Psoas muscle (tissue), 8 donors: ENCODE measurements around the gene YBX3. TPM values are rescaled to one million over a fixed set of nuclear protein-coding genes. Genes with fewer than 3 reads are reported as not detected.

Experiments used
- ATAC-seq, 4 donors: fragments of 200-7000 bp; cut with Tn5 transposase; one replicate each; pipeline ENCODE4 v1.9.1; 2020; ENCODE audit warnings: moderate library complexity in 3 of 4, mild to moderate bottlenecking in 2 of 4
- DNase-seq, 2 donors: peaks; one replicate each; pipeline ENCODE4 v3.0.0-alpha.2; 2020
- H3K27ac ChIP-seq: fragments of 200-600 bp; one replicate; pipeline ENCODE4 v1.8.0; 2022
- H3K27me3 ChIP-seq, 3 donors: fragments of 200-600 bp in 1 of 3; one replicate each; pipeline versions ENCODE4 v1.6.1 to v1.8.0; 2013 to 2022; ENCODE audit warnings: low read length in 2 of 3, mild to moderate bottlenecking in 2 of 3, moderate library complexity in 1 of 3; ENCODE audit not compliant: insufficient read depth in 3 of 3
- H3K36me3 ChIP-seq, 2 donors: fragments of 200-600 bp in 1 of 2; one replicate each; pipeline versions ENCODE4 v1.6.1 to v1.8.0; 2013 to 2022; ENCODE audit warnings: low read depth in 1 of 2, mild to moderate bottlenecking in 1 of 2, moderate library complexity in 1 of 2; ENCODE audit not compliant: insufficient read depth in 1 of 2
- H3K4me1 ChIP-seq: fragments of 200-600 bp; one replicate; pipeline ENCODE4 v1.8.0; 2022
- H3K4me3 ChIP-seq: fragments of 200-600 bp; one replicate; pipeline ENCODE4 v1.8.0; 2022; ENCODE audit warnings: mild to moderate bottlenecking
- H3K9me3 ChIP-seq: fragments of 200-600 bp; one replicate; pipeline ENCODE4 v1.8.0; 2022
- WGBS, 3 donors: extraction: QIAGEN DNeasy Blood & Tissue Kit; methylation state at CpG; one replicate each; pipeline versions ENCODE4 v1.1.6 to v1.1.7; 2013; 5-methylcytosine and 5-hydroxymethylcytosine counted together
- intact Hi-C, 2 donors: fragments of 100-400 bp; cut with DNase I; formaldehyde crosslinking; loops; one replicate each; pipeline versions ENCODE4 v1.11.0 to v1.14.2; 2022
- polyA plus RNA-seq, 3 donors: library from polyadenylated mRNA; stranded (reverse); fragments of 200-250 nt; gene quantifications; one replicate each; pipeline ENCODE4 v1.2.3, GENCODE V29; 2013
- total RNA-seq, 4 donors: library from RNA; stranded (reverse); fragmentation: NEBNext Ultra II Directional in 2 of 4; extraction: Animal tissue kit (Norgen Biotek cat#: 25700) in 2 of 4; gene quantifications; one replicate each; pipeline versions ENCODE4 v1.2.1 to v1.2.4, GENCODE V29; 2021 to 2023
- TF ChIP-seq, protein P1 (sequence below): fragments of 200-600 bp; IDR thresholded peaks from one replicate; pipeline ENCODE4 v1.8.0; 2022; ENCODE audit warnings: antibody characterized with exemption
- donor health status: healthy with polysubstance abuse.
- donor health status: DM: no; HTN: no; CAD: no; lungs with moderate emphysema.
- donor health status: Bipolar disorder and iron deficiency.
- donor health status: healthy.
- donor health status: DM: yes; HTN: yes; CAD: no.
- donor health status: DM: no; HTN: no; CAD: no.
- donor health status: DM: no; HTN: no; CAD: no.
- donor health status: DM: yes; HTN: yes; CAD: no.

Gene YBX3
- total and polyA plus RNA-seq, 7 donors, result 2,735 to 6,125 (median 4,885) TPM

DNA sequence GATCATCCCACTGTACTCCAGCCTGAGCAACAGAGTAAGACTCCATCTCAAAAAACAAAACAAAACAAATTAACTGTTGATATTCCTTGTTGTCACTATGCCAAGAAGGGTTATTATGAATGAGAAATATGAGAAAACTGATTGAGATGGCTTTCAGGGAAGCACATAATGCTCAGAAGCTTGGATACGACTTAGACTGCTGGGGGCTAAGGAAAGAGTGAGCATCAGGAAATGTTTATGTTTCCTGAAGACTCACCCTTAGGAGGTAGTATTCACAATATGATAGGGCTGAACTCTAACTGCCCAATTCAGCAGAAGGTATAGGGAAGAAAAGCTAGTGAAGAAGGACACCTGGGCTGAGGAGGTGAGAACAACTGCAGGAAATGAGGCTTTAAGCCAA, 55.5 kb downstream of the YBX3 start:
- intact Hi-C loops, result no loop called here

DNA sequence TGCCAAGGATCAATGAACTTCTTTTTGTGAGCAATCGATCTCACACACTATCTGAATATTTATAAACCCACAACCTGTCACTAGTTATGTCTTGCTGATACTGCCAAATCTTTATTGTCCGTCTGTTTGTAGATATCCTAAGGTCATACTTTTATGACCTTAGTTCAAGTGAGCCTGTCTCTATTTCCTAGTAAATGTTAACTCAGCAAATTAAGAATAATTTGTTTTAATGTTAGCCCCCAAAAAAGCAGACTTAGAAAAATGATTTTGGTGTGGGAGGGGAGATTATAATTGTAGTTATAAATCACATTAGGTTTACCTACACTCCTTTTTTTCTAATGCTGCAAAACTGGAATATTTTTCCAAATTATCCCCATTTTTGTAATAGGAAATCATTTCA, 58.6 kb downstream of the YBX3 start:
- no peaks in the 10 kb centered on the region for H3K9me3 ChIP-seq
- ATAC-seq, result no peak
- H3K27ac ChIP-seq, result no peak overlapping the region
- intact Hi-C loops, result no loop called here
- no peaks in the 10 kb centered on the region for H3K4me1 ChIP-seq
- no peak overlapping the region for H3K4me3 ChIP-seq
- 73 to 81% (median 80%) methylated on average over 2 of the region's 2 CpGs for WGBS, 3 donors
- no peaks in the 10 kb centered on the region for H3K27me3 ChIP-seq
- TF ChIP-seq, protein P1, sequence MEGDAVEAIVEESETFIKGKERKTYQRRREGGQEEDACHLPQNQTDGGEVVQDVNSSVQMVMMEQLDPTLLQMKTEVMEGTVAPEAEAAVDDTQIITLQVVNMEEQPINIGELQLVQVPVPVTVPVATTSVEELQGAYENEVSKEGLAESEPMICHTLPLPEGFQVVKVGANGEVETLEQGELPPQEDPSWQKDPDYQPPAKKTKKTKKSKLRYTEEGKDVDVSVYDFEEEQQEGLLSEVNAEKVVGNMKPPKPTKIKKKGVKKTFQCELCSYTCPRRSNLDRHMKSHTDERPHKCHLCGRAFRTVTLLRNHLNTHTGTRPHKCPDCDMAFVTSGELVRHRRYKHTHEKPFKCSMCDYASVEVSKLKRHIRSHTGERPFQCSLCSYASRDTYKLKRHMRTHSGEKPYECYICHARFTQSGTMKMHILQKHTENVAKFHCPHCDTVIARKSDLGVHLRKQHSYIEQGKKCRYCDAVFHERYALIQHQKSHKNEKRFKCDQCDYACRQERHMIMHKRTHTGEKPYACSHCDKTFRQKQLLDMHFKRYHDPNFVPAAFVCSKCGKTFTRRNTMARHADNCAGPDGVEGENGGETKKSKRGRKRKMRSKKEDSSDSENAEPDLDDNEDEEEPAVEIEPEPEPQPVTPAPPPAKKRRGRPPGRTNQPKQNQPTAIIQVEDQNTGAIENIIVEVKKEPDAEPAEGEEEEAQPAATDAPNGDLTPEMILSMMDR, result no peak
- no peak for DNase-seq
- no peaks in the 10 kb centered on the region for H3K36me3 ChIP-seq

More for the DNA sequence above, 55.5 kb downstream of the YBX3 start:
- Histone ChIP-seq H3K9me3 (no peaks in the 10 kb centered on the region), H3K27ac (no peak overlapping the region), H3K4me3 (no peak overlapping the region), H3K27me3 (no peaks in the 10 kb centered on the region), H3K4me1 (no peaks in the 10 kb centered on the region), H3K36me3 (no peaks in the 10 kb centered on the region)
- WGBS, 3 donors, result 50 to 54% (median 53%) methylated on average over 1 of the region's 1 CpG
- TF ChIP-seq, protein P1, result no peak
- ATAC-seq, result no peak
- no peak for DNase-seq

DNA sequence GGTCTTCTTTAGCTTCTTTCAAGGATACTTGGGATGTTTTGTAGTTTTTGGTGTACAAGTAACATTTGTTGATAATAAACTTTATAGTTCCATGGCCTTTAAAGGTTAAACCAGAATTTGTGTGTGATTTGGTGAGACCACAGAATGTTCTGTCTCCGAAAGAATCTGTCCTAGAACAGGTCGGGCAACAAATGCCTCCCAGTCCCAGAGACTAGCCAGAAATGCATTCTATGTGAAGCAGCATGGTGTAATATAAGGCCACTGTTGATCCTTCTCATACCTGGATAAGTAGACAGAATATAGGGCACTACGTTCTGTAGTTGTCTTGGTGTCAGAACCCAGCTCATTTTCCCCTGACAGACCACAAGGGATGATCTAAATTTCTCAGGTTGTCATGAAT, 59.3 kb downstream of the YBX3 start:
- TF ChIP-seq, protein P1, result no peak
- 80 to 87% (median 85%) methylated on average over 3 of the region's 3 CpGs for WGBS, 3 donors
- DNase-seq, result no peak

DNA sequence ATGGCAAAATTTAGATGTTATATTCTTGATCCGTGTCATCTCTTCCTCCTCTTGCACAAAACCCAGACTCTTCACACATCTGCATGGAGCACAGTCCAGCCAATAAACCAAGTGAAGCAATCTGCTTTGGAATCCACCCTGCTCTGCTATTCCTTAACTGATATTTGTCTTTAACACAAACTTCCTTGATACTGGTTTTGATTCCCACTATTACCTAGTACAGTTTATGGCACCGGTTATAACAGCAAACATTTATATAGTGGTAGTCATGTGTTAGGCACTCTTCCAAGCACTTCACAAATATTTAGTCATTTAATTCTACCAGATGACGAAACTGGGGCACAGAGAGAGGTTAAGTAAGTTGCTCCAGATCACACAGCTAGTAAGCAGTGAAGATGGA, 61.8 kb downstream of the YBX3 start:
- ATAC-seq, result no peak
- Histone ChIP-seq H3K9me3 (no peaks in the 10 kb centered on the region), H3K27me3 (no peaks in the 10 kb centered on the region), H3K36me3 (no peaks in the 10 kb centered on the region), H3K27ac (no peak overlapping the region), H3K4me1 (no peaks in the 10 kb centered on the region), H3K4me3 (no peak overlapping the region)
- TF ChIP-seq, protein P1, result no peak
- no peak for DNase-seq
- 72 to 77% (median 73%) methylated on average over 3 of the region's 3 CpGs for WGBS, 3 donors
- intact Hi-C loops, result no loop called here

More for the DNA sequence above, 59.3 kb downstream of the YBX3 start:
- Histone ChIP-seq H3K9me3 (no peaks in the 10 kb centered on the region), H3K27me3 (no peaks in the 10 kb centered on the region), H3K36me3 (no peaks in the 10 kb centered on the region), H3K4me1 (no peaks in the 10 kb centered on the region), H3K27ac (no peak overlapping the region), H3K4me3 (no peak overlapping the region)
- intact Hi-C loops, result no loop called here
- no peak for ATAC-seq

DNA sequence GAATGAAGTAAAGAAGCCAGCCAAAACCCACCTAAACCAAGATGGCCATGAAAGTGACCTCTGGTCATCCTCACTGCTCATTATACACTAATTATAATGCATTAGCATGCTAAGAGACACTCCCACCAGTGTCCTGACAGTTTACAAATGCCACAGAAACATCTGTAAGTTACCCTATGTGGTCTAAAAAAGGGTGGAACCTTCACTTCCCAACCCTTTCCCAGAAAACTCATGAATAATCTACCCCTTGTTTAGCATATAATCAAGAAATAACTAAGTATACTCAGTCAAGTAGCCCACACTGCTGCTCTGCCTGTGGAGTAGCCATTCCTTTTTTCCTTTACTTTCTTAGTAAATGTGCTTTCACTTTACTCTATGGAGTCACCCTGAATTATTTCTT, 69.1 kb downstream of the YBX3 start:
- Histone ChIP-seq H3K9me3 (no peaks in the 10 kb centered on the region), H3K36me3 (no peaks in the 10 kb centered on the region), H3K27me3 (no peaks in the 10 kb centered on the region), H3K4me1 (no peaks in the 10 kb centered on the region), H3K4me3 (no peak overlapping the region), H3K27ac (no peak overlapping the region)
- ATAC-seq (no peak), DNase-seq (no peak)
- intact Hi-C loops, result no loop called here
- TF ChIP-seq, protein P1, result no peak
